ENCODE data around the gene MCM7. TPM values are rescaled to one million over a fixed set of nuclear protein-coding genes. Genes with fewer than 3 reads are reported as not detected.

MCM7 gene
- total and polyA plus RNA-seq, 2 of the 13 experiments (the other 11 are each of a cell fraction or from before 2014, with no cell fraction given), result 84.5 to 214 TPM

- TF ChIP-seq ZBTB26 (CRISPR knock-in tag; IDR thresholded peaks at IDR 0.05; ENCODE audit: borderline replicate concordance), result 0 out of 2 replicates have a peak, but pooled peaks have one; percentile 69
- TF ChIP-seq SNAPC2 (CRISPR knock-in tag; IDR thresholded peaks at IDR 0.05), result peak; percentile 83; the same call in 1 of the 2 replicates
- TF ChIP-seq MED13 (CRISPR knock-in tag; IDR thresholded peaks at IDR 0.05), result peak; percentile 36
- TF ChIP-seq HMG20A (CRISPR knock-in tag; IDR thresholded peaks at IDR 0.05; ENCODE audit: borderline replicate concordance), result 0 out of 2 replicates have a peak, but pooled peaks have one; percentile 9
- TF ChIP-seq ZNF616 (CRISPR knock-in tag; IDR thresholded peaks at IDR 0.05; ENCODE audit: low read depth), result peak; percentile 88
- peak in 1 of 2 experiments; percentile 31; a peak in 1 of 4 replicates for TF ChIP-seq NR2F1 (CRISPR knock-in tag; IDR thresholded peaks at IDR 0.05)
- TF ChIP-seq ARHGAP35 (CRISPR knock-in tag; IDR thresholded peaks at IDR 0.05; ENCODE audit: borderline replicate concordance), result no peak; the same call in 1 of the 2 replicates
- no peak for TF ChIP-seq ZNF207 (IDR thresholded peaks at IDR 0.05; ENCODE audit: borderline replicate concordance)
- TF ChIP-seq ATF3 (CRISPR knock-in tag; IDR thresholded peaks at IDR 0.05), result peak; percentile 53
- peak; percentile 89; the same call in 1 of the 2 replicates for TF ChIP-seq KDM2A (CRISPR knock-in tag; IDR thresholded peaks at IDR 0.05; ENCODE audit: borderline replicate concordance, low read depth)
- peak; percentile 88 for TF ChIP-seq TBX2 (CRISPR knock-in tag; IDR thresholded peaks at IDR 0.05; ENCODE audit: borderline replicate concordance)
- peak; percentile 74; the same call in 1 of the 2 replicates for TF ChIP-seq RNF2 (conservative IDR thresholded peaks at IDR 0.05; ENCODE audit: low read depth)
- TF ChIP-seq GZF1 (CRISPR knock-in tag; IDR thresholded peaks at IDR 0.05), result no peak
- no peak for TF ChIP-seq TRIM22 (IDR thresholded peaks at IDR 0.05)
- TF ChIP-seq U2AF1 (optimal IDR thresholded peaks at IDR 0.05; ENCODE audit: low read depth, low read length), result peak; percentile 31
- peak; percentile 68 for TF ChIP-seq ARNTL (CRISPR knock-in tag; IDR thresholded peaks at IDR 0.05)
- no peak; the same call in 1 of the 2 replicates for TF ChIP-seq ZNF567 (CRISPR knock-in tag; IDR thresholded peaks at IDR 0.05; ENCODE audit: borderline replicate concordance)
- no peak for TF ChIP-seq ZNF773 (CRISPR knock-in tag; IDR thresholded peaks at IDR 0.05; ENCODE audit: borderline replicate concordance)
- no peak; the same call in 1 of the 2 replicates for TF ChIP-seq ZNF446 (CRISPR knock-in tag; IDR thresholded peaks at IDR 0.05)
- no peak for TF ChIP-seq ZNF569 (CRISPR knock-in tag; IDR thresholded peaks at IDR 0.05; ENCODE audit: borderline replicate concordance)
- TF ChIP-seq SNAPC4 (CRISPR knock-in tag; IDR thresholded peaks at IDR 0.05), result peak; percentile 90; the same call in 1 of the 2 replicates
- TF ChIP-seq ZNF747 (CRISPR knock-in tag; IDR thresholded peaks at IDR 0.05; ENCODE audit: borderline replicate concordance), result peak; percentile 92; the same call in 1 of the 2 replicates
- TF ChIP-seq KDM4B (CRISPR knock-in tag; IDR thresholded peaks at IDR 0.05), result peak; percentile 52; the same call in 1 of the 2 replicates
These were observed 19.6 kb downstream of the MCM7 start, which contains the start of gene ZNF3 (continued) for GRCh38 chr7:100081535-100082102.

Data from HepG2 (cell line).